ENCODE measurements around the gene SPAG16. TPM values are rescaled to one million over a fixed set of nuclear protein-coding genes. Genes with fewer than 3 reads are reported as not detected.

Gene SPAG16
- total RNA-seq, 1 experiment from 2014 or later, result 13.0 TPM

DNA sequence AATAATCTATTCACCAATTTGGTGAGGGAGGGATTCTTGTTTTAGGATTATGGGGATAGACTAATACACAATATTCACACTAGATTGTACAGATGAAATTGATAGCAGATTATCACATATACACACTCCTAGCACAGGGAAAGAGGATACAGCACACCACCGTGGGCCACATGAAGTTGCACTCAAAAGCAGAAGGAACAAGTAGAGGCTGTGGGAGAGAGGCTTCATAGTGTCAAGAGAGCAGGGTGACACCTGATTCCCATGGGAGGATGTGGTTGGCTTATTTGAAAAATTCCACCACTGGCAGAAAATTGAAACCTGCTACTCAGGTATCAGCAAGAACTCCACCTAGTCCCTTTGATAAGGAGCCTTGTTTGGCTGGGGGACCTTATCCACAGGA lies 395.6 kb downstream of the SPAG16 start:
- no peaks in the 10 kb centered on the region for H3K4me1 ChIP-seq (ENCODE audit: control insufficient read depth, insufficient read depth, low read length)
- in situ Hi-C loops (cut with HindIII; ENCODE audit: low pct_unique_long_range_greater_than_20kb, low sequenced_read_pairs) (no loop called here), intact Hi-C loops (cut with micrococcal nuclease; ENCODE audit: unreplicated experiment) (no loop called here)
- no peak overlapping the region for H3K4me3 ChIP-seq (ENCODE audit: low read depth in 2 of 2, low read length in 2 of 2)
- BruUV-seq (replicated peaks), result no TSS peak
- ChIA-PET CTCF (no interaction called here), POLR2A (no interaction called here)
- H3K36me3 ChIP-seq (ENCODE audit: control insufficient read depth, insufficient read depth, low read length), result no peaks in the 10 kb centered on the region
- H3K27me3 ChIP-seq (ENCODE audit: control insufficient read depth, insufficient read depth, low read length), result no peaks in the 10 kb centered on the region
- no peak overlapping the region for H3K27ac ChIP-seq (ENCODE audit: low read length)
- H3K9me3 ChIP-seq (ENCODE audit: control insufficient read depth, insufficient read depth, low read depth, low read length), result no peaks in the 10 kb centered on the region
- TF ChIP-seq POLR2AphosphoS5 (IDR thresholded peaks at IDR 0.05; ENCODE audit: low read depth, low read length), result no peak
- no peak for TF ChIP-seq TCF7L2 (IDR thresholded peaks at IDR 0.05; ENCODE audit: low read depth, low read length)
- TF ChIP-seq, protein P1, sequence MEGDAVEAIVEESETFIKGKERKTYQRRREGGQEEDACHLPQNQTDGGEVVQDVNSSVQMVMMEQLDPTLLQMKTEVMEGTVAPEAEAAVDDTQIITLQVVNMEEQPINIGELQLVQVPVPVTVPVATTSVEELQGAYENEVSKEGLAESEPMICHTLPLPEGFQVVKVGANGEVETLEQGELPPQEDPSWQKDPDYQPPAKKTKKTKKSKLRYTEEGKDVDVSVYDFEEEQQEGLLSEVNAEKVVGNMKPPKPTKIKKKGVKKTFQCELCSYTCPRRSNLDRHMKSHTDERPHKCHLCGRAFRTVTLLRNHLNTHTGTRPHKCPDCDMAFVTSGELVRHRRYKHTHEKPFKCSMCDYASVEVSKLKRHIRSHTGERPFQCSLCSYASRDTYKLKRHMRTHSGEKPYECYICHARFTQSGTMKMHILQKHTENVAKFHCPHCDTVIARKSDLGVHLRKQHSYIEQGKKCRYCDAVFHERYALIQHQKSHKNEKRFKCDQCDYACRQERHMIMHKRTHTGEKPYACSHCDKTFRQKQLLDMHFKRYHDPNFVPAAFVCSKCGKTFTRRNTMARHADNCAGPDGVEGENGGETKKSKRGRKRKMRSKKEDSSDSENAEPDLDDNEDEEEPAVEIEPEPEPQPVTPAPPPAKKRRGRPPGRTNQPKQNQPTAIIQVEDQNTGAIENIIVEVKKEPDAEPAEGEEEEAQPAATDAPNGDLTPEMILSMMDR (IDR thresholded peaks at IDR 0.05), result no peak
- TF ChIP-seq, protein P2, sequence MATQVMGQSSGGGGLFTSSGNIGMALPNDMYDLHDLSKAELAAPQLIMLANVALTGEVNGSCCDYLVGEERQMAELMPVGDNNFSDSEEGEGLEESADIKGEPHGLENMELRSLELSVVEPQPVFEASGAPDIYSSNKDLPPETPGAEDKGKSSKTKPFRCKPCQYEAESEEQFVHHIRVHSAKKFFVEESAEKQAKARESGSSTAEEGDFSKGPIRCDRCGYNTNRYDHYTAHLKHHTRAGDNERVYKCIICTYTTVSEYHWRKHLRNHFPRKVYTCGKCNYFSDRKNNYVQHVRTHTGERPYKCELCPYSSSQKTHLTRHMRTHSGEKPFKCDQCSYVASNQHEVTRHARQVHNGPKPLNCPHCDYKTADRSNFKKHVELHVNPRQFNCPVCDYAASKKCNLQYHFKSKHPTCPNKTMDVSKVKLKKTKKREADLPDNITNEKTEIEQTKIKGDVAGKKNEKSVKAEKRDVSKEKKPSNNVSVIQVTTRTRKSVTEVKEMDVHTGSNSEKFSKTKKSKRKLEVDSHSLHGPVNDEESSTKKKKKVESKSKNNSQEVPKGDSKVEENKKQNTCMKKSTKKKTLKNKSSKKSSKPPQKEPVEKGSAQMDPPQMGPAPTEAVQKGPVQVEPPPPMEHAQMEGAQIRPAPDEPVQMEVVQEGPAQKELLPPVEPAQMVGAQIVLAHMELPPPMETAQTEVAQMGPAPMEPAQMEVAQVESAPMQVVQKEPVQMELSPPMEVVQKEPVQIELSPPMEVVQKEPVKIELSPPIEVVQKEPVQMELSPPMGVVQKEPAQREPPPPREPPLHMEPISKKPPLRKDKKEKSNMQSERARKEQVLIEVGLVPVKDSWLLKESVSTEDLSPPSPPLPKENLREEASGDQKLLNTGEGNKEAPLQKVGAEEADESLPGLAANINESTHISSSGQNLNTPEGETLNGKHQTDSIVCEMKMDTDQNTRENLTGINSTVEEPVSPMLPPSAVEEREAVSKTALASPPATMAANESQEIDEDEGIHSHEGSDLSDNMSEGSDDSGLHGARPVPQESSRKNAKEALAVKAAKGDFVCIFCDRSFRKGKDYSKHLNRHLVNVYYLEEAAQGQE (IDR thresholded peaks at IDR 0.05; ENCODE audit: insufficient read depth in 1 of 2, low read depth in 2 of 2, low read length in 1 of 2), result no peak
- no peak for ATAC-seq
- DNase-seq (ENCODE audit: low read depth, low spot score), result no peak

DNA sequence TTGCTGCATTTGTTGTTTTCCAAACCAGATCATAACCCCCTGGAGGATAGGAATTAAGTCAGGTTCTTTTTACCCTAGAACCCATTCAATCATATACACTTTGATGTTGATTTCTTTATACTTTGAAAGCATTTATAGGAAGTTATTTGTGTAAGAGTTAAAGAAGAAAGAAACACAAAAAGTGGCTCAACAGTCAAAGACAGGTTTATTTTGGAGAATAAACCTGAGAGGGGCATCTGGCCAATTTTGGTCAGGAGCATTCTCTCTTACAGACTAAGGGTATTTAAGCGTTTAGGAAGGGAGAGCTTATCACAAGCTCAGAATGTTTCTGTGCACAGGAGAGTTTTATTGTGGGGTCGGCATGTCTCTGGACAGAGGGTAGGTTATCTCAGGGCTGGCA lies 398.0 kb downstream of the SPAG16 start:
- intact Hi-C loops (cut with micrococcal nuclease; ENCODE audit: unreplicated experiment), result no loop called here
- Histone ChIP-seq H3K36me3 (ENCODE audit: control insufficient read depth, insufficient read depth, low read length) (no peaks in the 10 kb centered on the region), H3K27ac (ENCODE audit: low read length) (no peak overlapping the region), H3K27me3 (ENCODE audit: control insufficient read depth, insufficient read depth, low read length) (no peaks in the 10 kb centered on the region), H3K4me1 (ENCODE audit: control insufficient read depth, insufficient read depth, low read length) (no peaks in the 10 kb centered on the region), H3K9me3 (ENCODE audit: control insufficient read depth, insufficient read depth, low read depth, low read length) (no peaks in the 10 kb centered on the region), H3K4me3 (ENCODE audit: low read depth in 2 of 2, low read length in 2 of 2) (no peak overlapping the region)
- ChIA-PET CTCF (no interaction called here), POLR2A (no interaction called here)
- TF ChIP-seq SIN3A (IDR thresholded peaks at IDR 0.05; ENCODE audit: borderline replicate concordance, insufficient read depth, low read depth, low read length), result no peak
- no peak for TF ChIP-seq POLR2AphosphoS5 (IDR thresholded peaks at IDR 0.05; ENCODE audit: low read depth, low read length)
- TF ChIP-seq, protein P2 (IDR thresholded peaks at IDR 0.05; ENCODE audit: insufficient read depth in 1 of 2, low read depth in 2 of 2, low read length in 1 of 2), result no peak
- no peak for TF ChIP-seq TCF7L2 (IDR thresholded peaks at IDR 0.05; ENCODE audit: low read depth, low read length)
- TF ChIP-seq, protein P1 (IDR thresholded peaks at IDR 0.05), result no peak
- in situ Hi-C loops (cut with HindIII; ENCODE audit: low pct_unique_long_range_greater_than_20kb, low sequenced_read_pairs), result no loop called here
- DNase-seq (ENCODE audit: low read depth, low spot score), result no peak
- no peak for ATAC-seq
- no TSS peak for BruUV-seq (replicated peaks)

All from Panc1 (cell line).